NCI-H69 (cell line): ENCODE measurements around the gene DDX20.
"Not testable (repeated sequence)": the region's sequence is repeated elsewhere in the genome, so short reads cannot be mapped to it uniquely, and the experiment has no call there.

Source experiments
- DNase-seq: peaks from one replicate; lab custom pipeline; 2025; lab: John Stamatoyannopoulos, UW

Gene DDX20

GRCh38 chr1:111733992-111734341 lies 21.7 kb upstream of the DDX20 start:
- no peak for DNase-seq

- no peak for DNase-seq
Measured at GRCh38 chr1:111734426-111734825, 21.3 kb upstream of the DDX20 start.

- DNase-seq = no peak
Measured at GRCh38 chr1:111734856-111735255, 20.8 kb upstream of the DDX20 start.

GRCh38 chr1:111735321-111735720 lies 20.4 kb upstream of the DDX20 start:
- no peak for DNase-seq

GRCh38 chr1:111735858-111736544 lies 19.7 kb upstream of the DDX20 start:
- DNase-seq = peak; percentile 86

GRCh38 chr1:111736548-111737215 lies 19.0 kb upstream of the DDX20 start:
- peak; percentile 81 for DNase-seq

- DNase-seq = peak; percentile 21
Measured at GRCh38 chr1:111737216-111738132, 18.2 kb upstream of the DDX20 start.

GRCh38 chr1:111738133-111738435 lies 17.6 kb upstream of the DDX20 start:
- DNase-seq = no peak

GRCh38 chr1:111738436-111739193 lies 17.1 kb upstream of the DDX20 start:
- DNase-seq = peak; percentile 88

GRCh38 chr1:111739194-111739924 lies 16.3 kb upstream of the DDX20 start, which contains the start of gene INKA2:
Gene INKA2, minus strand, starts transcription at chr1:111739395. Its CDS starts 153 bp downstream, at chr1:111739242.
- peak; percentile 94 for DNase-seq

GRCh38 chr1:111739925-111740765 lies 15.6 kb upstream of the DDX20 start:
- peak; percentile 80 for DNase-seq

GRCh38 chr1:111742292-111742691 lies 13.4 kb upstream of the DDX20 start:
- DNase-seq = not testable (repeated sequence)

- DNase-seq = no peak
Measured at GRCh38 chr1:111742938-111743549, 12.7 kb upstream of the DDX20 start.

GRCh38 chr1:111743679-111744101 lies 12.0 kb upstream of the DDX20 start:
- no peak for DNase-seq

- peak; percentile 46 for DNase-seq
Measured at GRCh38 chr1:111745675-111746613, 9.8 kb upstream of the DDX20 start.

- DNase-seq = no peak
Measured at GRCh38 chr1:111746614-111746999, 9.1 kb upstream of the DDX20 start.

- peak; percentile 71 for DNase-seq
Measured at GRCh38 chr1:111747282-111747734, 8.4 kb upstream of the DDX20 start.

- no peak for DNase-seq
Measured at GRCh38 chr1:111747947-111748346, 7.8 kb upstream of the DDX20 start.

GRCh38 chr1:111749628-111750027 lies 6.1 kb upstream of the DDX20 start:
- no peak for DNase-seq
